GM19328 (cell line): ENCODE results near the gene GABRG3.
"Not testable (repeated sequence)": the region's sequence is repeated elsewhere in the genome, so short reads cannot be mapped to it uniquely, and the experiment has no call there.

Source experiments
- ATAC-seq: cut with Tn5 transposase; IDR thresholded peaks from one replicate; pipeline ENCODE4 v1.9.1; 2021; ENCODE audit warnings: mild to moderate bottlenecking, moderate library complexity; ENCODE audit not compliant: unreplicated experiment

Gene GABRG3

GRCh38 chr15:27172821-27173220 lies 201.8 kb downstream of the GABRG3 start:
- ATAC-seq = no peak

GRCh38 chr15:27175472-27176153 lies 204.6 kb downstream of the GABRG3 start:
- no peak for ATAC-seq

GRCh38 chr15:27176785-27177406 lies 205.9 kb downstream of the GABRG3 start:
- no peak for ATAC-seq

GRCh38 chr15:27179789-27180188 lies 208.8 kb downstream of the GABRG3 start:
- no peak for ATAC-seq

- ATAC-seq = no peak
Measured at GRCh38 chr15:27182561-27183110, 211.7 kb downstream of the GABRG3 start.

GRCh38 chr15:27183201-27183600 lies 212.2 kb downstream of the GABRG3 start:
- no peak for ATAC-seq

- ATAC-seq = not testable (repeated sequence)
Measured at GRCh38 chr15:27191515-27191914, 220.5 kb downstream of the GABRG3 start.

GRCh38 chr15:27196691-27197090 lies 225.7 kb downstream of the GABRG3 start:
- ATAC-seq = no peak

GRCh38 chr15:27201425-27201824 lies 230.4 kb downstream of the GABRG3 start:
- ATAC-seq = no peak

- ATAC-seq = no peak
Measured at GRCh38 chr15:27210176-27210575, 239.2 kb downstream of the GABRG3 start.

GRCh38 chr15:27214032-27214431 lies 243.1 kb downstream of the GABRG3 start:
- ATAC-seq = no peak

GRCh38 chr15:27214961-27215360 lies 244.0 kb downstream of the GABRG3 start:
- no peak for ATAC-seq

- ATAC-seq = no peak
Measured at GRCh38 chr15:27218426-27218825, 247.4 kb downstream of the GABRG3 start.

GRCh38 chr15:27219636-27220035 lies 248.7 kb downstream of the GABRG3 start:
- ATAC-seq = no peak

- no peak for ATAC-seq
Measured at GRCh38 chr15:27220199-27220598, 249.2 kb downstream of the GABRG3 start.

- no peak for ATAC-seq
Measured at GRCh38 chr15:27222479-27222878, 251.5 kb downstream of the GABRG3 start.

- ATAC-seq = no peak
Measured at GRCh38 chr15:27223179-27223578, 252.2 kb downstream of the GABRG3 start.

- ATAC-seq = no peak
Measured at GRCh38 chr15:27231811-27232210, 260.8 kb downstream of the GABRG3 start.

GRCh38 chr15:27232876-27233275 lies 261.9 kb downstream of the GABRG3 start:
- no peak for ATAC-seq

GRCh38 chr15:27234593-27234992 lies 263.6 kb downstream of the GABRG3 start:
- no peak for ATAC-seq

- ATAC-seq = no peak
Measured at GRCh38 chr15:27235161-27235560, 264.2 kb downstream of the GABRG3 start.

GRCh38 chr15:27235681-27236080 lies 264.7 kb downstream of the GABRG3 start:
- ATAC-seq = no peak
